B cell (primary cell): Measurements from ENCODE around the gene LAMA3. TPM values are rescaled to one million over a fixed set of nuclear protein-coding genes. Genes with fewer than 3 reads are reported as not detected.

Experiments used
- ATAC-seq: fragments of 200-7000 bp; cut with Tn5 transposase; one replicate; pipeline ENCODE4 v1.10.0; 2021; ENCODE audit warnings: low read depth, mild to moderate bottlenecking, moderate number of reproducible peaks, moderate library complexity
- CTCF ChIA-PET: fragments of 350-600 bp; sonication (Branson Sonifier 250); formaldehyde crosslinking; loops from one replicate; lab custom pipeline; 2021; ENCODE audit warnings: antibody characterized with exemption, inconsistent platforms; lab: Charles Lee
- POLR2A ChIA-PET: fragments of 350-600 bp; sonication (Branson Sonifier 250); formaldehyde crosslinking; loops from one replicate; lab custom pipeline; 2021; ENCODE audit warnings: antibody characterized with exemption; lab: Charles Lee
- DNase-seq: peaks from one replicate; pipeline ENCODE4 v3.0.0; 2013
- H2AFZ ChIP-seq: 2 replicates; pipeline ENCODE4 v1.6.1; 2012; ENCODE audit warnings: mild to moderate bottlenecking, low read depth, low read length; ENCODE audit not compliant: insufficient read depth, poor library complexity, severe bottlenecking
- H3K27ac ChIP-seq, 2 donors: 1 replicate in 1 of 2; 2 replicates in 1 of 2; pipeline ENCODE4 v1.5.1; 2012 to 2013; ENCODE audit warnings: low read length in 2 of 2, mild to moderate bottlenecking in 2 of 2, moderate library complexity in 1 of 2
- H3K27me3 ChIP-seq, 4 experiments: fragments of 200-600 bp in 1 of 4; sonication (generic) in 1 of 4; replicated peaks in 1 of 4; 1 replicate in 2 of 4; 2 replicates in 2 of 4; pipeline versions ENCODE4 v1.6.1 to v1.7.0; 2013 to 2016; ENCODE audit warnings: low read length in 3 of 4, mild to moderate bottlenecking in 2 of 4, mixed read lengths in 1 of 4, moderate library complexity in 1 of 4; ENCODE audit not compliant: insufficient read depth in 4 of 4, control insufficient read depth in 3 of 4; ENCODE audit errors: control extremely low read depth in 1 of 4
- H3K36me3 ChIP-seq, 2 experiments: replicated peaks in 1 of 2; 1 replicate in 1 of 2; 2 replicates in 1 of 2; pipeline versions ENCODE4 v1.6.1 to v1.7.1; 2013; ENCODE audit warnings: low read length in 1 of 2; ENCODE audit not compliant: insufficient read depth in 2 of 2, control insufficient read depth in 1 of 2; ENCODE audit errors: control extremely low read depth in 1 of 2, extremely low read depth in 1 of 2
- H3K4me1 ChIP-seq, 2 donors: fragments of 200-600 bp in 1 of 2; sonication (generic) in 1 of 2; 1 replicate in 1 of 2; 2 replicates in 1 of 2; pipeline versions ENCODE4 v1.5.1 to v1.6.1; 2013 to 2017; ENCODE audit warnings: low read length in 2 of 2; ENCODE audit not compliant: control insufficient read depth in 2 of 2, insufficient read depth in 2 of 2
- H3K4me2 ChIP-seq: replicated peaks from 2 replicates; pipeline ENCODE3; 2012; ENCODE audit warnings: mild to moderate bottlenecking, low read depth, low read length; ENCODE audit not compliant: poor library complexity, severe bottlenecking
- H3K4me3 ChIP-seq, 5 experiments: fragments of 200-600 bp in 1 of 5; sonication (generic) in 1 of 5; 1 replicate in 3 of 5; 2 replicates in 2 of 5; pipeline versions ENCODE4 v1.5.1 to v1.7.0; 2011 to 2016; ENCODE audit warnings: low read length in 4 of 5, mild to moderate bottlenecking in 4 of 5, low read depth in 2 of 5, control low read depth in 1 of 5, moderate library complexity in 1 of 5; ENCODE audit not compliant: insufficient read depth in 1 of 5; ENCODE audit errors: control extremely low read depth in 1 of 5, extremely low read depth in 1 of 5
- H3K79me2 ChIP-seq: fragments of 200-600 bp; sonication (generic); one replicate; pipeline ENCODE4 v1.6.0; 2016; ENCODE audit warnings: low read length; ENCODE audit not compliant: control insufficient read depth, insufficient read depth
- H3K9ac ChIP-seq: fragments of 200-600 bp; sonication (generic); 2 replicates; pipeline ENCODE4 v1.6.1; 2017; ENCODE audit warnings: mild to moderate bottlenecking, low read length, moderate library complexity
- H3K9me3 ChIP-seq, 3 donors: one replicate each; pipeline versions ENCODE4 v1.6.1 to v1.7.1; 2013; ENCODE audit warnings: low read length in 2 of 3; ENCODE audit not compliant: control insufficient read depth in 2 of 3, insufficient read depth in 1 of 3; ENCODE audit errors: control extremely low read depth in 1 of 3
- H4K20me1 ChIP-seq: 2 replicates; pipeline ENCODE4 v1.6.0; 2012; ENCODE audit warnings: mild to moderate bottlenecking, low read length; ENCODE audit not compliant: insufficient read depth, control insufficient read depth, poor library complexity, severe bottlenecking
- H3K27ac Mint-ChIP-seq: one replicate; pipeline ENCODE4 v1.8.0; 2021; ENCODE audit warnings: mixed read lengths
- H3K27me3 Mint-ChIP-seq: one replicate; pipeline ENCODE4 v1.8.0; 2021; ENCODE audit warnings: mixed read lengths
- H3K4me1 Mint-ChIP-seq: one replicate; pipeline ENCODE4 v1.8.0; 2021; ENCODE audit warnings: mixed read lengths
- H3K4me3 Mint-ChIP-seq: one replicate; pipeline ENCODE4 v1.8.0; 2021; ENCODE audit warnings: mixed read lengths
- H3K9me3 Mint-ChIP-seq: one replicate; pipeline ENCODE4 v1.8.0; 2022; ENCODE audit warnings: mixed read lengths; ENCODE audit not compliant: insufficient read depth
- EZH2 ChIP-seq: IDR thresholded peaks from 2 replicates; pipeline ENCODE4 v1.6.1; 2012; ENCODE audit warnings: borderline replicate concordance, low read depth, mild to moderate bottlenecking, moderate library complexity, low read length; ENCODE audit not compliant: insufficient read depth, poor library complexity, severe bottlenecking
- WGBS: methylation state at CpG from one replicate; pipeline ENCODE4 v1.1.5; 2013; ENCODE audit warnings: missing lambda C conversion rate; ENCODE audit not compliant: insufficient coverage; 5-methylcytosine and 5-hydroxymethylcytosine counted together
- intact Hi-C: fragments of 100-400 bp; cut with micrococcal nuclease; formaldehyde crosslinking; loops from one replicate; pipeline ENCODE4 v1.10.0; 2022
- polyA plus RNA-seq: library from polyadenylated mRNA; depleted of rRNA; stranded (reverse); fragments of >200 nt; gene quantifications from 2 replicates; pipeline ENCODE4 v1.2.3, GENCODE V29; 2012
- total RNA-seq, 2 donors: library from RNA; stranded (reverse); fragments of 120-200 nt in 1 of 2; gene quantifications; 1 replicate in 1 of 2; 2 replicates in 1 of 2; pipeline versions ENCODE4 v1.2.3 to v1.2.4, GENCODE V29; 2013 to 2022
- TF ChIP-seq, protein P1 (sequence below): fragments of 200-600 bp; IDR thresholded peaks from one replicate; pipeline ENCODE4 v1.8.0; 2022; ENCODE audit warnings: antibody characterized with exemption, mild to moderate bottlenecking

LAMA3 gene
- total and polyA plus RNA-seq, 2 donors (not counting 1 experiment from before 2014, with no cell fraction given) = 0.03 to 0.32 TPM

DNA sequence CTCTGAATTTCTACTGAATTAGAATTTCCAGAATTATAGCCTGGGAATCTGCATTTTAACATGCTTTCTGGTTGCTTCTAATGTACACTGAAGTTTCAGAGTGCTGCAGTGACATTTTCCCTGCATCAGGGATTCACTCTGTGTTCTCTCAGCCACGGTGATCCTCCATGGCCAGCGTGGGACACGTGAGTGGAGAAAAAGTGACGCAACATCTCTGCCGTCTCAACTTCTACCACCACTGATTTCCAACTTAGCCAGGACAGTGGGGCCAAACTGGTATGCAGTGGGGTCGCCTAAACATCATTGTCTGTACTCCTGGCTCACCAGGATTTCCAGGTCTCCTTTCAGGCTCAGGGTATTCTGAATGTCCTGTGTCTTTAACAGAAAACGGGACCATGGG is 44.6 kb downstream of the LAMA3 start:
- H3K27ac Mint-ChIP-seq = no peak overlapping the region

DNA sequence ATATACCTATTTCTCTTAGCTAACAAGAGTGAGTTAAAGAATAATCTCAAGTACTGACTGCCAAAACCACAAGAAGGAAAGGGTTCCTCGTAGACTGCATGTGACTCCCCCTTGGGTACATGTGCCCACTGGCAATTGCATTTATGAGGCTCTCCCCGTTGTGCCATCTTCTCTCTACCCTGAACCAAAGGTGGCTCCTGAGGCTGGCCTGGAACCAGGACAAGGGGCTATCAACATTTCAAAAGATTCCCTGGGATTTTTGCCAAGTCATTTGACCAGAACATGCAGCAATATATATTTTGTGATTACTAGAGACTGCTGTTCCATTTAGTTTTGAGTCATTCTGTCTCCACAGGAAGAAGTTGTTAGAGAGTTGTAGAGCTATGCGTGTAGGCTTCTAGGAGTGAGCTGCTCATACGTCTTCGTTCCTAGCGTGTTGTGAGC is 45.8 kb downstream of the LAMA3 start:
- Mint-ChIP-seq H3K27me3 (peaks cover 33% of the 10 kb centered on the region), H3K4me3 (no peak overlapping the region), H3K9me3 (no peaks in the 10 kb centered on the region), H3K4me1 (no peaks in the 10 kb centered on the region), H3K27ac (no peak overlapping the region)
- intact Hi-C loops = no loop called here
- H3K27me3 ChIP-seq = peaks cover 0 to 6% (median 0%) of the 10 kb centered on the region in 4 experiments
- ChIA-PET CTCF (no interaction called here), POLR2A (no interaction called here)
- WGBS = no CpG with 5 or more reads among the region's 6 CpGs
- H3K9me3 ChIP-seq = no peaks in the 10 kb centered on the region
- ATAC-seq (no peak), DNase-seq (no peak)
- H2AFZ ChIP-seq = no peak overlapping the region
- H3K4me1 ChIP-seq = no peaks in the 10 kb centered on the region
- no peaks in the 10 kb centered on the region for H3K79me2 ChIP-seq
- H3K4me3 ChIP-seq = no peak overlapping the region
- H4K20me1 ChIP-seq = no peaks in the 10 kb centered on the region
- no peak overlapping the region for H3K9ac ChIP-seq
- no peak for TF ChIP-seq EZH2
- TF ChIP-seq, protein P1, sequence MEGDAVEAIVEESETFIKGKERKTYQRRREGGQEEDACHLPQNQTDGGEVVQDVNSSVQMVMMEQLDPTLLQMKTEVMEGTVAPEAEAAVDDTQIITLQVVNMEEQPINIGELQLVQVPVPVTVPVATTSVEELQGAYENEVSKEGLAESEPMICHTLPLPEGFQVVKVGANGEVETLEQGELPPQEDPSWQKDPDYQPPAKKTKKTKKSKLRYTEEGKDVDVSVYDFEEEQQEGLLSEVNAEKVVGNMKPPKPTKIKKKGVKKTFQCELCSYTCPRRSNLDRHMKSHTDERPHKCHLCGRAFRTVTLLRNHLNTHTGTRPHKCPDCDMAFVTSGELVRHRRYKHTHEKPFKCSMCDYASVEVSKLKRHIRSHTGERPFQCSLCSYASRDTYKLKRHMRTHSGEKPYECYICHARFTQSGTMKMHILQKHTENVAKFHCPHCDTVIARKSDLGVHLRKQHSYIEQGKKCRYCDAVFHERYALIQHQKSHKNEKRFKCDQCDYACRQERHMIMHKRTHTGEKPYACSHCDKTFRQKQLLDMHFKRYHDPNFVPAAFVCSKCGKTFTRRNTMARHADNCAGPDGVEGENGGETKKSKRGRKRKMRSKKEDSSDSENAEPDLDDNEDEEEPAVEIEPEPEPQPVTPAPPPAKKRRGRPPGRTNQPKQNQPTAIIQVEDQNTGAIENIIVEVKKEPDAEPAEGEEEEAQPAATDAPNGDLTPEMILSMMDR = no peak
- no peak overlapping the region for H3K27ac ChIP-seq
- no peaks in the 10 kb centered on the region for H3K36me3 ChIP-seq
- no peak overlapping the region for H3K4me2 ChIP-seq

More for the DNA sequence above, 44.6 kb downstream of the LAMA3 start:
- Mint-ChIP-seq H3K4me3 (no peak overlapping the region), H3K4me1 (no peaks in the 10 kb centered on the region), H3K9me3 (no peaks in the 10 kb centered on the region), H3K27me3 (peaks cover 33% of the 10 kb centered on the region)
- H3K9me3 ChIP-seq = no peaks in the 10 kb centered on the region
- no peak overlapping the region for H3K4me3 ChIP-seq
- peaks cover 0 to 6% (median 0%) of the 10 kb centered on the region in 4 experiments for H3K27me3 ChIP-seq
- no peak overlapping the region for H3K9ac ChIP-seq
- H3K36me3 ChIP-seq = no peaks in the 10 kb centered on the region
- DNase-seq = no peak
- 94% methylated on average over 7 of the region's 7 CpGs for WGBS
- no peak for ATAC-seq
- no peaks in the 10 kb centered on the region for H3K4me1 ChIP-seq
- no peak overlapping the region for H2AFZ ChIP-seq
- intact Hi-C loops = no loop called here
- H4K20me1 ChIP-seq = no peaks in the 10 kb centered on the region
- POLR2A ChIA-PET = no interaction called here
- no peaks in the 10 kb centered on the region for H3K79me2 ChIP-seq
- no peak overlapping the region for H3K27ac ChIP-seq
- no peak for TF ChIP-seq EZH2
- TF ChIP-seq, protein P1 = no peak
- H3K4me2 ChIP-seq = no peak overlapping the region
- CTCF ChIA-PET = no interaction called here
